OCI-LY1 (cell line): ENCODE measurements around the gene LOXL4.

Experiments used
- H2AFZ ChIP-seq: fragments of 200-600 bp; sonication (generic), shearing (Covaris generic); 2 replicates; pipeline ENCODE4 v1.6.0; 2014; ENCODE audit warnings: antibody characterized with exemption, mild to moderate bottlenecking, low read length
- H3F3A ChIP-seq: fragments of 200-600 bp; sonication (generic), shearing (Covaris generic); 2 replicates; pipeline ENCODE4 v1.6.0; 2014; ENCODE audit warnings: mild to moderate bottlenecking, antibody characterized with exemption, low read length, moderate library complexity; ENCODE audit not compliant: insufficient read depth
- H3K27ac ChIP-seq: fragments of 200-600 bp; sonication (generic); 2 replicates; pipeline ENCODE4 v1.5.1; 2014; ENCODE audit warnings: low read length, mixed run types, mild to moderate bottlenecking, low read depth; ENCODE audit not compliant: poor library complexity, severe bottlenecking
- H3K27me3 ChIP-seq: fragments of 200-600 bp; sonication (generic); 2 replicates; pipeline ENCODE4 v1.6.0; 2014; ENCODE audit warnings: antibody characterized with exemption, mild to moderate bottlenecking, low read length, moderate library complexity; ENCODE audit not compliant: insufficient read depth
- H3K36me3 ChIP-seq: fragments of 200-600 bp; sonication (generic); 2 replicates; pipeline ENCODE4 v1.6.1; 2014; ENCODE audit warnings: mild to moderate bottlenecking, antibody characterized with exemption, low read length, moderate library complexity, mixed read lengths; ENCODE audit not compliant: insufficient read depth
- H3K4me1 ChIP-seq: fragments of 200-600 bp; sonication (generic); 2 replicates; pipeline ENCODE4 v1.5.1; 2014; ENCODE audit warnings: mild to moderate bottlenecking, low read length, moderate library complexity; ENCODE audit not compliant: insufficient read depth, severe bottlenecking
- H3K4me2 ChIP-seq: fragments of 200-600 bp; sonication (generic), shearing (Covaris generic); 2 replicates; pipeline ENCODE4 v1.6.1; 2014; ENCODE audit warnings: low read length
- H3K4me3 ChIP-seq: fragments of 200-600 bp; sonication (generic); 2 replicates; pipeline ENCODE4 v1.5.1; 2014; ENCODE audit warnings: low read length, low read depth, mild to moderate bottlenecking, mixed read lengths; ENCODE audit not compliant: poor library complexity, severe bottlenecking
- H3K79me2 ChIP-seq: fragments of 200-600 bp; shearing (Covaris generic); 2 replicates; pipeline ENCODE4 v1.6.1; 2016; ENCODE audit warnings: mixed run types, low read length, mixed read lengths; ENCODE audit not compliant: insufficient read depth
- H3K9ac ChIP-seq: fragments of 200-600 bp; sonication (generic), shearing (Covaris generic); 2 replicates; pipeline ENCODE4 v1.6.1; 2014; ENCODE audit warnings: mild to moderate bottlenecking, low read length, mixed read lengths
- H3K9me2 ChIP-seq: fragments of 200-600 bp; sonication (generic), shearing (Covaris generic); 2 replicates; pipeline ENCODE4 v1.6.1; 2014; ENCODE audit warnings: low read depth, mild to moderate bottlenecking, low read length, mixed read lengths
- H3K9me3 ChIP-seq: fragments of 200-600 bp; shearing (Covaris generic); 2 replicates; pipeline ENCODE4 v1.6.1; 2014; ENCODE audit warnings: low read length, mixed read lengths
- H4K20me1 ChIP-seq: fragments of 200-600 bp; sonication (generic), shearing (Covaris generic); 2 replicates; pipeline ENCODE4 v1.6.0; 2016; ENCODE audit warnings: mild to moderate bottlenecking, low read length; ENCODE audit not compliant: insufficient read depth
- EZH2 ChIP-seq: fragments of 200-600 bp; sonication (generic), shearing (Covaris generic); IDR thresholded peaks from 2 replicates; pipeline ENCODE4 v1.8.0; 2017; ENCODE audit warnings: borderline replicate concordance, mixed run types, mild to moderate bottlenecking, antibody characterized with exemption, low read length, moderate library complexity, mixed read lengths
- TF ChIP-seq, protein P1 (sequence below): fragments of 200-600 bp; sonication (generic), shearing (Covaris generic); IDR thresholded peaks from 2 replicates; pipeline ENCODE4 v1.5.1; 2017; ENCODE audit warnings: mild to moderate bottlenecking, antibody characterized with exemption, low read length, moderate library complexity, mixed read lengths

The LOXL4 gene

GRCh38 chr10:98261436-98262277 lies 6.3 kb downstream of the LOXL4 start:
- no peaks in the 10 kb centered on the region for H3F3A ChIP-seq
- no peaks in the 10 kb centered on the region for H3K79me2 ChIP-seq
- no peaks in the 10 kb centered on the region for H4K20me1 ChIP-seq
- H3K4me3 ChIP-seq, result no peak overlapping the region
- H2AFZ ChIP-seq, result no peak overlapping the region
- H3K9me2 ChIP-seq, result no peaks in the 10 kb centered on the region
- TF ChIP-seq, protein P1, sequence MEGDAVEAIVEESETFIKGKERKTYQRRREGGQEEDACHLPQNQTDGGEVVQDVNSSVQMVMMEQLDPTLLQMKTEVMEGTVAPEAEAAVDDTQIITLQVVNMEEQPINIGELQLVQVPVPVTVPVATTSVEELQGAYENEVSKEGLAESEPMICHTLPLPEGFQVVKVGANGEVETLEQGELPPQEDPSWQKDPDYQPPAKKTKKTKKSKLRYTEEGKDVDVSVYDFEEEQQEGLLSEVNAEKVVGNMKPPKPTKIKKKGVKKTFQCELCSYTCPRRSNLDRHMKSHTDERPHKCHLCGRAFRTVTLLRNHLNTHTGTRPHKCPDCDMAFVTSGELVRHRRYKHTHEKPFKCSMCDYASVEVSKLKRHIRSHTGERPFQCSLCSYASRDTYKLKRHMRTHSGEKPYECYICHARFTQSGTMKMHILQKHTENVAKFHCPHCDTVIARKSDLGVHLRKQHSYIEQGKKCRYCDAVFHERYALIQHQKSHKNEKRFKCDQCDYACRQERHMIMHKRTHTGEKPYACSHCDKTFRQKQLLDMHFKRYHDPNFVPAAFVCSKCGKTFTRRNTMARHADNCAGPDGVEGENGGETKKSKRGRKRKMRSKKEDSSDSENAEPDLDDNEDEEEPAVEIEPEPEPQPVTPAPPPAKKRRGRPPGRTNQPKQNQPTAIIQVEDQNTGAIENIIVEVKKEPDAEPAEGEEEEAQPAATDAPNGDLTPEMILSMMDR, result no peak
- TF ChIP-seq EZH2, result no peak
- no peaks in the 10 kb centered on the region for H3K9me3 ChIP-seq
- H3K4me1 ChIP-seq, result no peaks in the 10 kb centered on the region
- H3K9ac ChIP-seq, result no peak overlapping the region
- no peaks in the 10 kb centered on the region for H3K27me3 ChIP-seq
- no peak overlapping the region for H3K27ac ChIP-seq
- no peak overlapping the region for H3K4me2 ChIP-seq
- no peaks in the 10 kb centered on the region for H3K36me3 ChIP-seq

DNA sequence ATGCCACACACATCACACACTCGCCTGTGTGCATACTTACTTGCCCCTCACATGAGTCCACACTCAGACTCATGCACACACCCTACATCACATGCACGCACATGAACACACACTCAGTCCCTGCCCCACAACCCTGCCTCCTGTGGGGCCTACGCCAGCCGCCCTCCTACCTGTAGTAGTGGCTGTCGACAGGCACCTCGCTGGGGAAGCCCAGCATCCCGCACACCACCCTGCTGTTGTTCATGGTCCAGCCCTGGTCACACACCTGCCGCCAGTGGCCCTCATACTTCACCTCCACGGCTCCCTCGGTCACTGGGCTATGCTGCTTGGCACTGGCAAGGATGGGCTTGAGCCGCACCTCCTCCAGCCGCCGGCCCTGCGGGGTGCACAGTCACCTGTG lies 7.2 kb downstream of the LOXL4 start:
- H3K9ac ChIP-seq, result no peak overlapping the region
- H3K27me3 ChIP-seq, result no peaks in the 10 kb centered on the region
- TF ChIP-seq, protein P1, result no peak
- TF ChIP-seq EZH2, result no peak

DNA sequence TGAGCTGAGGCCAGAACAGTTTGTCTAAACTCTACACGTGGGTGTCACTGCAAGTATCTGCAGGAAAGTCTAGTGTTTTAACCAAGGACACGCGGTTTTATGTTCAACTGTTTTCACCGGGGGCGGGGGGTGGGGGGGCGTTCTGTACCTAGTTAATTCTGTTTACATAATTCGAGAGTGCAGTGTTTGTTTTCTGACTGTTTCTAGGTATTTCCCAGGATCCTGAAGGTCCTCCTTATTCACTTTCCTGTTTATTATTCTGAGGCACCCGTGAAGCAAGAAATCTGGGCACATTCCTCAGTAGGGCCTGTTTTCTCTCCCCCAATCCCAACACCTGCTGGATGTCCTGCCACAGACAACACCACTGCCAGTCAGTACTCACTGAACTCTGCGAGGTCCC lies 7.6 kb downstream of the LOXL4 start:
- Histone ChIP-seq H3K27ac (no peak overlapping the region), H3K4me1 (no peaks in the 10 kb centered on the region), H3K36me3 (no peaks in the 10 kb centered on the region), H2AFZ (no peak overlapping the region), H4K20me1 (no peaks in the 10 kb centered on the region), H3K9me3 (no peaks in the 10 kb centered on the region), H3K9ac (no peak overlapping the region), H3K4me2 (no peak overlapping the region), H3K9me2 (no peaks in the 10 kb centered on the region), H3K4me3 (no peak overlapping the region), H3K79me2 (no peaks in the 10 kb centered on the region), H3F3A (no peaks in the 10 kb centered on the region), H3K27me3 (no peaks in the 10 kb centered on the region)
- no peak for TF ChIP-seq EZH2
- TF ChIP-seq, protein P1, result no peak

More for the DNA sequence above, 7.2 kb downstream of the LOXL4 start:
- Histone ChIP-seq H2AFZ (no peak overlapping the region), H3F3A (no peaks in the 10 kb centered on the region), H3K36me3 (no peaks in the 10 kb centered on the region), H3K4me1 (no peaks in the 10 kb centered on the region), H3K79me2 (no peaks in the 10 kb centered on the region), H4K20me1 (no peaks in the 10 kb centered on the region), H3K9me2 (no peaks in the 10 kb centered on the region), H3K4me3 (no peak overlapping the region), H3K9me3 (no peaks in the 10 kb centered on the region), H3K27ac (no peak overlapping the region), H3K4me2 (no peak overlapping the region)
